Breast epithelium (tissue), 4 donors: ENCODE results near the gene NACAD. TPM values are rescaled to one million over a fixed set of nuclear protein-coding genes. Genes with fewer than 3 reads are reported as not detected.

Source experiments
- DNase-seq, 2 donors: peaks; one replicate each; pipeline ENCODE4 v3.0.0-alpha.2; 2019; ENCODE audit warnings: low spot score in 2 of 2
- H3K27ac ChIP-seq, 2 donors: fragments of 200-600 bp; sonication (generic) in 1 of 2; one replicate each; pipeline ENCODE4 v1.5.1; 2016 to 2019; ENCODE audit warnings: mild to moderate bottlenecking in 1 of 2
- H3K27me3 ChIP-seq, 2 donors: fragments of 200-600 bp; sonication (generic) in 1 of 2; one replicate each; pipeline versions ENCODE4 v1.5.1 to v1.6.0; 2017 to 2019; ENCODE audit warnings: control low read depth in 1 of 2, mild to moderate bottlenecking in 1 of 2
- H3K36me3 ChIP-seq: fragments of 200-600 bp; one replicate; pipeline ENCODE4 v1.5.1; 2019
- H3K4me1 ChIP-seq, 2 donors: fragments of 200-600 bp; sonication (generic); one replicate each; pipeline ENCODE4 v1.5.1; 2016 to 2019; ENCODE audit warnings: control low read depth in 1 of 2
- H3K4me3 ChIP-seq, 3 donors: fragments of 200-600 bp; sonication (generic); 1 replicate in 2 of 3; 2 replicates in 1 of 3; pipeline ENCODE4 v1.5.1; 2016 to 2019; ENCODE audit warnings: mild to moderate bottlenecking in 3 of 3, moderate library complexity in 2 of 3
- H3K9me3 ChIP-seq, 2 donors: fragments of 200-600 bp; sonication (generic) in 1 of 2; one replicate each; pipeline ENCODE4 v1.5.1; 2016 to 2019; ENCODE audit warnings: control low read depth in 1 of 2
- POLR2A ChIP-seq: fragments of 450-650 bp; IDR thresholded peaks from one replicate; pipeline ENCODE4 v1.6.1; 2016; ENCODE audit warnings: antibody characterized with exemption, mild to moderate bottlenecking, moderate library complexity
- POLR2AphosphoS5 ChIP-seq, 3 donors: sonication (generic); formaldehyde crosslinking; IDR thresholded peaks; one replicate each; pipeline ENCODE4 v1.6.1; 2017; ENCODE audit warnings: antibody characterized with exemption in 3 of 3
- intact Hi-C: fragments of 100-400 bp; cut with DNase I; formaldehyde crosslinking; loops from one replicate; pipeline ENCODE4 v1.15.1; 2023; ENCODE audit warnings: low total_unique reads
- total RNA-seq, 3 donors: library from RNA; depleted of rRNA; stranded (reverse); fragments of >200 nt; gene quantifications; one replicate each; pipeline ENCODE4 v1.1.0, GENCODE V29; 2016
- TF ChIP-seq, protein P1 (sequence below), 3 donors: fragments of 450-650 bp; IDR thresholded peaks; one replicate each; pipeline ENCODE4 v1.5.1; 2016 to 2017; ENCODE audit warnings: antibody characterized with exemption in 3 of 3, mild to moderate bottlenecking in 3 of 3, moderate library complexity in 3 of 3

NACAD gene
- total RNA-seq, 3 donors from 2014 or later = 1.2 to 7.5 (median 3.2) TPM

DNA sequence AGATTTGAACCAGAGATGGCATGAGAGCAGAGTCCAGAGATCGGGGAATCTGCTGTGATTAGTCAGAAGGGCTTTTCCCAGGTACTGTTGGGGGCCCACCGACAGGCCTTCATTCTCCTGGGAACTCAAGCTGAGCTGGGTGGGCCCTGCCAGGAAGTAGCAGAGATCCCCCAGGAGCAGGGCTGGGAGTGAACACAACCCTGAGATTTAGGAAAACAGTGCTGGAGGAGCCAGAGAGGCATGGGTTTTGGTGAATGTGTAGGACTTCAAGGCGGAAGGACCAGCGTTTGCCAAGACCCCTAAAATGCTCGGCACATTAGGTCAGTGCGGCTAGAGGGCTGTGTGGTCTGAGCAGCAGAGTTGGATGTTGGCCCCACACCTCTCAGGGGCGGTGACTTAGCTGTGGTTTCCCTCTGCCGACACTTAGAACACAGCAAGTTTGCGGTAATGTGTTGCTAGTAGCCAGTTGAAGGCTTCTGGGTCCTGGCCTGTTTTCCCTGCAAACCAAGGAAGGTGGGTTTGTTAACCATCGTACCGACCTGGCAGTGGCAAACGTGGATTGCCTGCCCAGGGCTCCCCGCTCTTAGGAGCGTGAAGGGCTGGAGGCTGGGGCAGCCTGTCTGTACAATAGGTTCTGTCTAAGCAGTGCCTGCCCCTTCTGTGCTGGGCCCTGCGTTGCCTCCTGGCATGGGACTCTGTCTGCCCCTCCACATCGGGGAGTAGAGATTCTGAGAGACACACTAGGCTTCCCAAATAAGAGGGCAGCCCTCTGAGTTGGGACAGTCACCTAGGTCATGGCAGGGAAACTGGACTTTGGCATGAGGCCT is 14.0 kb downstream of the NACAD start:
- intact Hi-C loops = no loop called here
- TF ChIP-seq, protein P1, sequence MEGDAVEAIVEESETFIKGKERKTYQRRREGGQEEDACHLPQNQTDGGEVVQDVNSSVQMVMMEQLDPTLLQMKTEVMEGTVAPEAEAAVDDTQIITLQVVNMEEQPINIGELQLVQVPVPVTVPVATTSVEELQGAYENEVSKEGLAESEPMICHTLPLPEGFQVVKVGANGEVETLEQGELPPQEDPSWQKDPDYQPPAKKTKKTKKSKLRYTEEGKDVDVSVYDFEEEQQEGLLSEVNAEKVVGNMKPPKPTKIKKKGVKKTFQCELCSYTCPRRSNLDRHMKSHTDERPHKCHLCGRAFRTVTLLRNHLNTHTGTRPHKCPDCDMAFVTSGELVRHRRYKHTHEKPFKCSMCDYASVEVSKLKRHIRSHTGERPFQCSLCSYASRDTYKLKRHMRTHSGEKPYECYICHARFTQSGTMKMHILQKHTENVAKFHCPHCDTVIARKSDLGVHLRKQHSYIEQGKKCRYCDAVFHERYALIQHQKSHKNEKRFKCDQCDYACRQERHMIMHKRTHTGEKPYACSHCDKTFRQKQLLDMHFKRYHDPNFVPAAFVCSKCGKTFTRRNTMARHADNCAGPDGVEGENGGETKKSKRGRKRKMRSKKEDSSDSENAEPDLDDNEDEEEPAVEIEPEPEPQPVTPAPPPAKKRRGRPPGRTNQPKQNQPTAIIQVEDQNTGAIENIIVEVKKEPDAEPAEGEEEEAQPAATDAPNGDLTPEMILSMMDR (IDR thresholded peaks at IDR 0.05) = no peak
- TF ChIP-seq POLR2AphosphoS5 (IDR thresholded peaks at IDR 0.05) (no peak), POLR2A (no peak)
- H3K4me1 ChIP-seq = peaks cover 0 to 9% of the 10 kb centered on the region in 2 donors
- DNase-seq = no peak
- H3K27me3 ChIP-seq = no peaks in the 10 kb centered on the region
- no peak overlapping the region for H3K4me3 ChIP-seq
- H3K36me3 ChIP-seq = no peaks in the 10 kb centered on the region
- no peaks in the 10 kb centered on the region for H3K9me3 ChIP-seq
- H3K27ac ChIP-seq = no peak overlapping the region

DNA sequence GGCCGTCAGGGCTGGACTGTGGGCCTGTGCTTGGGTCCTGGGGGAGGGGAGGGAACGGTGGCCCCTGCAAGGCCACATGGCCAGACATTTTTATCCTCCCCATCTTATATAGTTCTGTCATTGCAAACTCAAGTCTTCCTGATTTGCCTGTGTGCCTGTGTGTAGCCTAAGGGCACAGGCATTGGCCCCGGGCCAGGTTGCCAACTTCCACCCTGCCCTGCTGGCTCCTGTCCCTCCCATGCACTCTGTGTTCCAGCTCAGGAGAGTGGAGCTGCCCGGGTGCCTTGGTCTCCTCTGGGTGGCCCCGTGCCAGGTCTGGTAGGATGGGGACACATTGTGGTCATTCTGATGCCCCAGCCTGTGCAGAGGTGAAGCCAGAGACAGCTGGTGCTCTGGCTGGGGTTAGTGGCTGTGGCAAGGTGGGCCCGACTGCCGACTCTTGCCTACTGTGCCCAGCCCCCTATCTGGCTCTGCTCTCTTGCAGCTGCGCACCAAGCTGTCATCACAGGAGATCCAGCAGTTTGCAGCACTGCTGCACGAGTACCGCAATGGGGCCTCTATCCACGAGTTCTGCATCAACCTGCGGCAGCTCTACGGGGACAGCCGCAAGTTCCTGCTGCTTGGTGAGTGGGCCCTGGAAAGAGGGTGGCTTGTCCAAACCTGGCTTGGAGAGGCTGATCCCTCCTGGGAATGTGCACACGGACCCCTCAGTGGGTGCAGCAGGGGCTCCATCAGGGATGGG is 14.8 kb downstream of the NACAD start:
- peak; percentile 39 to 73 for DNase-seq
- intact Hi-C loops = no loop called here
- TF ChIP-seq POLR2AphosphoS5 (IDR thresholded peaks at IDR 0.05) (no peak), POLR2A (no peak)
- TF ChIP-seq, protein P1 (IDR thresholded peaks at IDR 0.05) = no peak
- no peaks in the 10 kb centered on the region for H3K27me3 ChIP-seq
- peaks cover 0 to 9% of the 10 kb centered on the region in 2 donors for H3K4me1 ChIP-seq
- H3K36me3 ChIP-seq = no peaks in the 10 kb centered on the region
- H3K9me3 ChIP-seq = no peaks in the 10 kb centered on the region
- H3K27ac ChIP-seq = peak overlapping the region in 1 of 2 donors; percentile 23
- H3K4me3 ChIP-seq = no peak overlapping the region

DNA sequence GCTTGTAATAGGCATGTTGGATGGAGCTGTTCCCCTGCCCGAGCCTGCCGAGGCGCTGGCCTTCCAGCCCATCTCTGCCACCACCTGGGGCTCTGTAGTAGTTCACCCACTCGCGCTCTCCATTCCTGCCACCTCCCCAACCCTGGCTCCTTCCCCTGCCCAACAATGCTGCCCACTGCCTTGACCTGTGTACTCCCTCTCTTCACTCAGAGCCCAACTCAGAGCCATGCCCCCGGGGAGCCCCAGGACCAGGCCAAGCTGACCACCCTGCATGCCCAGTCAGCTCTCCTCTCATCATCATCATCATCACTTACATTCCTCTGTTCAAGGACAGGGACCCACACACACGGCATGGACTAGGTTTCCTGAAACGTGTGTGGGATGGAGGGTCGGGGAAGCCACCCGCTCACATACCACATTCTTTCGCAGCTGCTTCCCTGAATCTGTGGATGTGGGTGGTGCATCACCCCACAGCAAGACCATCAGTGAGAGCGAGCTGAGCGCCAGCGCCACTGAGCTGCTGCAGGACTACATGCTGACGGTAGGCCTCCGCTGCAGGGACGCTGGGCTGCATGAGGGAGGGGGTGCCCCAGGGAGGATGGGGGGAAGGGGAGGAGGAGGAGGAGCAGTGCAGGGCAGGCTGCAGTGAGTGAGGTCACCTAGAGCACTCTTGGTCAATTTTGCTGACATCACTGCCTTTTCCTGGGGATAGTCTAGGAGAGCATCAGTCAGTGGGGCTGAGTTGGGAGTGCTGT is 15.6 kb downstream of the NACAD start:
- H3K4me1 ChIP-seq = peaks cover 0 to 9% of the 10 kb centered on the region in 2 donors
- H3K9me3 ChIP-seq = no peaks in the 10 kb centered on the region
- H3K36me3 ChIP-seq = no peaks in the 10 kb centered on the region
- intact Hi-C loops = no loop called here
- no peak for TF ChIP-seq POLR2A
- no peak for TF ChIP-seq POLR2AphosphoS5 (IDR thresholded peaks at IDR 0.05)
- TF ChIP-seq, protein P1 (IDR thresholded peaks at IDR 0.05) = no peak
- peak overlapping the region in 1 of 2 donors; percentile 23 for H3K27ac ChIP-seq
- H3K27me3 ChIP-seq = no peaks in the 10 kb centered on the region
- H3K4me3 ChIP-seq = no peak overlapping the region
- DNase-seq = no peak

DNA sequence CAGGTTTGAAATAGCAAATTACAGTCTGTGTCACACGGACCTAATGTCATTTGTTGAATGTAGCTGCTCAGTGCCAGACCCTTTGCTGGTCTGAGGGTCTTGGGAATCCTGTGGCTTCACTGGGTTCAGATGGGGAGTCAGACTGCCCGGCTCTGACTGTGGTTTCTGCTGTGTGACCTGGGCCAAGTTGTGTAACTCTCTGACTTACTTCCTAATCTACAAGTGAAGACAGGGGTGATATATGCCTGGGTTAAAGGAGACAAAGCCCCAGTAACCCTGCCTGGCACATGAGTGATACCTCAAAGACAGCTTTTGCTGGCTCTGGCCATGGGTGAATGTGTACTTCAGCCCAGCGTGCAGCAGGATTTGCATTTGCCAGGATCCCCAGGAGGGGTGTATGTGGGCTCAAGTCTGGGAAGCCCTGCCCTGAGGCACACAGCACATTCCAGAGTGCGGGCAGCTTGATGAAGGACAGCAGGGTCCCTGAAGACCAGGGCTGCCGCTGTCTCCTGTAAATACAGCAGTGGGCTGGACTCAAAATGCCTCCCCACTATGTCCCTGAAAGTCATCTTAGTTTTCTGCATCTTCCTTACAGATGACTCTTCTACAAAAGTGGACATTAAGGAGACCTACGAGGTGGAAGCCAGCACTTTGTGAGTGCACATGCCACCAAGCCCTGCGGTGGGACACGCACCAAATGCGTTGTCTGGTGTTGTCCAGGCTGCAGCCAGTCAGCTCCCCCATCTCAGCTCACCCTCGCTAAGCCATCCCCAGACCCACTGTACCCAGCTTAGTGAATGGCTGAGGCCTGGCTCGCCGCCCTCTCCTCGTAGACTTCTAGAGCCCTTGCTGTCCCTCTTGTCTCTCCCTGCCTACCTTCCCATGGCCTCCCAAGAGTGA is 16.4 kb downstream of the NACAD start:
- TF ChIP-seq, protein P1 (IDR thresholded peaks at IDR 0.05) = no peak
- TF ChIP-seq POLR2A (no peak), POLR2AphosphoS5 (IDR thresholded peaks at IDR 0.05) (no peak)
- H3K36me3 ChIP-seq = no peaks in the 10 kb centered on the region
- intact Hi-C loops = no loop called here
- DNase-seq = no peak
- no peaks in the 10 kb centered on the region for H3K9me3 ChIP-seq
- peaks cover 0 to 9% of the 10 kb centered on the region in 2 donors for H3K4me1 ChIP-seq
- no peaks in the 10 kb centered on the region for H3K27me3 ChIP-seq
- peak overlapping the region in 1 of 2 donors; percentile 23 for H3K27ac ChIP-seq
- H3K4me3 ChIP-seq = no peak overlapping the region
